Lower leg skin (tissue), 3 donors: ENCODE measurements around the gene ANK3.

Experiments used
- CTCF ChIP-seq, 3 donors: fragments of 450-650 bp; IDR thresholded peaks; one replicate each; pipeline ENCODE4 v1.5.1; 2016; ENCODE audit warnings: antibody characterized with exemption in 3 of 3, mild to moderate bottlenecking in 3 of 3, moderate library complexity in 2 of 3
- POLR2A ChIP-seq, 2 donors: fragments of 450-650 bp; IDR thresholded peaks; one replicate each; pipeline ENCODE4 v1.6.1; 2016 to 2017; ENCODE audit warnings: antibody characterized with exemption in 2 of 2, mild to moderate bottlenecking in 1 of 2, moderate library complexity in 1 of 2

DNA sequence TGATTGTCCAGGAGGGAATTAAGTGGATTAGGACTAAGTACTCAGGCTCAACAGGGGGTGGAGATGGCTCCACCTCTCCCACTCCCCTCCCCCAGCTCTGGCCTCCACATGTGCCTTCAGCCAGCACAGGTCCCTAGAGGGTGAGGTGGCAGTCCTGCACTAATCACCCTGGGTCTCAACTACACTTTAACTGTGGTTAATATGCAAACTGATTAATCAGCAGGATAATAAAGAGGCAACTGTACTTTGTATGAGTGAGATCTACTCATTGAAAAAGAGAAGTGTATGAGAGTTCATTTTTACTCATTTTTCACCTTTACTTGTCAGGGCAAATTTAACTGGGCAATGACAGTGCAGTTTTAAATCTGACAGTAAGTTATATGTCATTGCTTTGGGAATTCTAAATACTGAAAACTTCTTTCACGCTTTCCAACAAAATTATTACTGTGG lies 259.5 kb downstream of the ANK3 start:
- TF ChIP-seq CTCF (IDR thresholded peaks at IDR 0.05): no peak
- no peak for TF ChIP-seq POLR2A (IDR thresholded peaks at IDR 0.05)
